A549 treated with CORT108297 at 1 μM for 4 hours (cell line): ENCODE results near the gene A3GALT2. TPM values are rescaled to one million over a fixed set of nuclear protein-coding genes. Genes with fewer than 3 reads are reported as not detected.

Experiments used
- total RNA-seq: library from RNA; stranded (reverse); fragments of 200-300 nt; extraction: Qiagen RNA extraction; gene quantifications from 5 replicates; pipeline ENCODE4 v1.2.3, GENCODE V29; 2022

Gene A3GALT2
- not detected in 5 replicates for total RNA-seq

DNA sequence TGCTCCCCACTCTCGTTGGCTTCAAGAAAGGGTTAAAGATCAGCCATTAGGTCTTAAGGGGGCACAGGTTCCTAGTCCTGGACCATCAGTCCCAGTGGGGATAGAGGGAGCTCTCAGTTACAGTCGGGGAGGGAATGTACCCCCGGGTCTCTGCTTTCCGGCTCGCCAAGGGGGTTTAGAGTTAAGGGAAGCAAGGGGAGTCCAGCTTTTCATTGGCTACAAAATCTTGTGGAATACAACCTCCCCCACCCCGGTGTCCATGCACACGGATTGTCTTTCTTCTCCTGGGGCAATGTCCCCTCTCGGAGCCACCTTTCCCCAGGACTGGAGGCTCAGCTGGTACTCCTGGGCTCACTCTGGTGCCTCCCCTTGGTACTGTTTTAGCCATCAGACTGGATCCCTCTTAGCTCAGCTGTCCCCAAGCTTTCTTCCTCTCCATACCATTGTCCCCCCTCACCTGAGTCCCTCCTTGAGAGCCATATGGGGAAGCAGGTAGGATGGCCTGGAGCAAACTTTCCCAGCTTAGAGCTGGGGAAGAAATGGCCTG, at the start of gene A3GALT2:
A3GALT2 (minus strand) TSS at position 480 of the 547 bp plus-strand sequence; CDS start at position 480, 0 bp downstream.

Other genes with a start within 250 kb of the A3GALT2 start
- gene AZIN2, start 239.9 kb downstream of the A3GALT2 start, total RNA-seq = 0.85 to 1.3 TPM (median 1.3 TPM) in 5 replicates
- gene TRIM62, start 139.1 kb downstream of the A3GALT2 start, total RNA-seq = 1.5 to 2.6 TPM (median 2.3 TPM) in 5 replicates
- 8.5 to 13.0 TPM (median 11.7 TPM) in 5 replicates for gene ZNF362, start 64.6 kb downstream of the A3GALT2 start, total RNA-seq
- 82.0 to 93.3 TPM (median 85.9 TPM) in 5 replicates for gene PHC2, start 110.0 kb upstream of the A3GALT2 start, total RNA-seq
- gene ZSCAN20, start 151.5 kb upstream of the A3GALT2 start, total RNA-seq = 1.7 to 2.3 TPM (median 1.9 TPM) in 5 replicates